GM18502 (cell line): Measurements from ENCODE around the gene MUL1.

ENCODE experiments used
- ATAC-seq: cut with Tn5 transposase; IDR thresholded peaks from one replicate; pipeline ENCODE4 v1.9.1; 2021; ENCODE audit warnings: mild to moderate bottlenecking; ENCODE audit not compliant: unreplicated experiment, poor library complexity

The MUL1 gene

DNA sequence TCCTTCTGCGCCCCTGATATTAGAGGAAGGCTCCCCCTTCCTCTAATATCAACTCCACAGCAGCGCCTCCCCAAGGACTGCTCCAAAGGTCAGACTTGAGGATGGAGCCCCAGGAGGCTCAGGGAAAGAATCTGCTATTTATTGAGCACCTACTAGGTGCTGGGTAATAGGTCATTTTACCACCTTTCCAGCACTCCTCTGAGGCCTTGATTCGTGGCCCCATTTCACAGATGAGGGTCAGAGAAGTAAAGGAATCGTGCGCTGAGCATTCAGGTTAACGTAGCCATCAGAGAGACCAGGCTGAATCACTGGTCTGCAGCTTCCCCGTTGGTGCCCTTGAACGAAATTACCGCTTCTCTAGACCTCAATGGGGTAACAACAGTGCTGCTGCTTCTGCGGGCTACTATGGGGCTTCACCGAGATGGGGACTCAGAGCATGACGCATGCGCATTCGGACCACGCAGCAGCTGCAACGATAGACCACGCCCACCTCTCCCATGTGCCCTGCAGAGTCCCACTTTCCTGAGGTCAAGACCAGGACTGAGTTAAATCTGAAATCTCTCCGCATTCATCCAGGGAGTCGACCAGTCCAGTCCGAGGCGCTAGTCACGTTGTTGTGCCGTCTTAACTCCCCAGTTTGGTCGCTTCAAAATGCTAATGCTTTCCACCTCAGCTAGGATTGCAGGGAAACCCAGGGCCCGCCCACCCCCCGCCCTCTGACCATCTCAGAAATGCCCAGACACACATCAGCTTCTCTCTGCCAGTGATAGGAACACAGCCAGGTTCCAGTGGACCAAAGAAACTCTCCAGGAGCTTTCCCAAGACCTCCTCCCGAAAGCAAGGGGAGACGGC lies 34.9 kb downstream of the MUL1 start:
- ATAC-seq: no peak

DNA sequence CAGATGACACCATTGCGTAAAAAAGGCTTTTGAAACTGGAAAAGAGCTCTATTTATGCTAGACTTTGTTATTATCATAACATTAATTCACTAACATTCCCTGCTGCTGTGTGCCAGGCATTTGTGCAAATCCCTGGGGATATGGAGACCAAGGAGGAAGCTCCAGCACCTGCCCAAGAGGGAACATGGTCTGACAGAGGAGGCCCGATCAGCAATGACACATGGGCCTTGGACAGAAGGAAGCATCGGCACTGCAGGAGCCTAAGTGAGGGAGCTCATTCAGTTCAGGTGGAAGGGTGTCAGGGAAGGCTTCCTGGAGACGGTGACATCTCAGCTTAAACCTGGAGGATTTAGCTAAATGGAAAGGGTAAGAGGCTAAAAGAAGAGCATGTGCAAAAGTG lies 35.8 kb downstream of the MUL1 start:
- ATAC-seq: no peak

GRCh38 chr1:20470194-20470593 lies 37.8 kb downstream of the MUL1 start:
- ATAC-seq: no peak

GRCh38 chr1:20469406-20470076 lies 38.4 kb downstream of the MUL1 start:
- ATAC-seq: no peak

- ATAC-seq: no peak
Measured at GRCh38 chr1:20466273-20466672, 41.7 kb downstream of the MUL1 start.

DNA sequence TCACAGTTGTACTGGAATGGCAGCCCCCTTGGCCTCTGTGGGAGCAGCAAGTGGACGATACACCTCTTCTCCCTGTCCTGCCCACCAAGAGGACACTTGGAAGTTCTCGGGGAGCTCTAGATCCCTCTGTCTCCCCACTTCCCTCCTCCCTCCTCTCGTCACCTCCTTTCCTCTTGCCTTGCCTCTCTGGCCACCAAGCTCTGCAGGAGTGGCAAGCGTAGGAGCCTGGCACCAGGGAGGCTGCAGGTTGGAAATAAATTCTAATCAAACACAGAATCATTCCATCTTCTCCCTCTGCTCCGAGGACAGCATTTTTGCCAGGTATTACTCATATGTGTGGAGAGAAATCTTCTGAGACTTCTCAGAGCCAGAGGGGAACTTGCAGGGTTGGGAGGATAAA lies 42.8 kb downstream of the MUL1 start:
- no peak for ATAC-seq

GRCh38 chr1:20463502-20463901 lies 44.4 kb downstream of the MUL1 start:
- no peak for ATAC-seq

DNA sequence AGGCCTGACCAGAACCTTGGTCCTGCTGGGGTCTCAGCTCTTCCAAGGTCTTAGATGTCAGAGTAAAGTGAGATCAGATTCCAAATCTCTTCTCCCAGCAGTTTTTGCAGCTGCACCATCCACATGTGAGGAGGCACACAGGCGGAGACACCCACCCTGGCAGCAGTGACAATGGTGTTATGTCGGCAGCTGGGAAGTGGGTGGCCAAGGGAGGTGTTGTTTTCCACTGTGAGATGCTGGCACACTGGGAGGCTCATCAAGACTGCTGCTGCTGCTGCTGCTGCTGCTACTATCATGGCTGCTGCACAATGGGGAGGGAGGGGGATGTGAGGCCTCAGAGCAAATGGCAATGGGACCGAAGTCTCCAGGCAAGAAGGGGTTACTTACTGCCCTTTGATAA lies 45.6 kb downstream of the MUL1 start:
- ATAC-seq: no peak

DNA sequence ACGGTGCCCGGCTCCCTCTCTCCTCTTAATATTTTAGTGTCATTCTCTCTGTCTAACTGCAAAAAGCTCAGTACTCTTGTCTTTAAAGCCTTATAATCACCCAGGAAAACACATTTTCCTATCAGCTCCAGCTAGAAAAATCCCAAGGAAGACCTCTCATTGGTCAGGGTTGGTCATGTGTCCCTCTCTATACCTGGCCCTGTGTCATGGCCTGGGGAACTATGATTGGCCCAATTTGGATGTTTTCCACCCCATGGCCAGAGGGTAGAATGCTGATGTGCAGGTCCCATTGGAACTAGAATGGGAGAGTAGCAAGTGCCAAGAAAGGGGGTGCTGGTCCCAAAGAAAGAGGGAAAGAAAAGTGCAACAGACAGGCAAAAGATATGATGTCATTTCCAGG lies 49.2 kb downstream of the MUL1 start:
- no peak for ATAC-seq

DNA sequence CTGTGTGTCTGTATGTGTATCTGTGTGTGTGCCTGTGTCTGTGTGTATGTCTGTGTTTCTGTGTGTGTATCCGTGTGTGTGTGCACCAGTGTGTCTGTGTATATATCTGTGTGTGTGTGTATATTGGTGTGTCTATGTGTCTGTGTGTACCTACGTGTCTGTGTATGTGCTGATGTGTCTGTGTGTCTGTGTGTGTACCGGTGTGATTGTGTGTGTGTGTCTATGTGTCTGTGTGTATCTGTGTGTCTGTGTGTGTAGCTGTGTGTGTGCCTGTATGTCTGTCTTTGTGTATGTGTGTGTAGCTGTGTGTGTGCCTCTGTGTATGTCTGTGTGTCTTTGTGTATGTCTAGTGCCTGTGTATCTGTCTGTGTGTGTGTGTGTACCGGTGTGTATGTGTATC lies 53.9 kb downstream of the MUL1 start:
- ATAC-seq: no peak

DNA sequence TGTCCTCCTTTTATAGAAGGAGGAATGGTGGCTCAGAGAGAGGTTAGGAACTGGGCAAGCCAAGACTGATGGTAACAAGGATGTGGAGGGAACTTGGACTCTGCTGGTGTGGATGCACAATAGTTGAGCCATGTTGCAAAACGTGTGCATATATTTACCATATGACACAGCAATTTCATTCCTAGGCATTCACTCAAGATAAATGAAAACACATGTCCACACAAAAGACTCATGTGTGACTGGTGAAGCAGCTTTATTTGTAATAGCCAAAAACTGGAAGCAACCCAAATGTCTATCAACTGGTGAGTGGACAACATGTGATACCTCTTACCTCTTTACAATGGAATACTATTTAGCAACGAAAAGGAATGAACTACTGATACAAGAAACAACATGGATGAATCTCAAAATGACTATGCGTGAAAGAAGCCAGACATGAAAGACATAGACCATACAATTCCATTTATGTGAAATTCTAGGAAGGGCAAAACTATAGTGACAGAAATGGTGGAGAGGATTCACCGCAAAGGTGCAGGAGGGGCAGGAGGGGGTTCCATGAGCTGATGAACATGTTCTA lies 58.1 kb downstream of the MUL1 start:
- ATAC-seq: no peak
